IPS DF 4.7 (cell line): ENCODE results near the gene WWC1.

Experiments
- DNase-seq: peaks from one replicate; pipeline ENCODE4 v3.0.0-alpha.2; 2013; ENCODE audit warnings: low spot score; ENCODE audit errors: extremely low read depth

Gene WWC1

GRCh38 chr5:168291342-168291963 lies at the start of gene WWC1:
Gene WWC1, plus strand, starts transcription at chr5:168291645. Its CDS starts 508 bp downstream, at chr5:168292153.
- no peak for DNase-seq

DNA sequence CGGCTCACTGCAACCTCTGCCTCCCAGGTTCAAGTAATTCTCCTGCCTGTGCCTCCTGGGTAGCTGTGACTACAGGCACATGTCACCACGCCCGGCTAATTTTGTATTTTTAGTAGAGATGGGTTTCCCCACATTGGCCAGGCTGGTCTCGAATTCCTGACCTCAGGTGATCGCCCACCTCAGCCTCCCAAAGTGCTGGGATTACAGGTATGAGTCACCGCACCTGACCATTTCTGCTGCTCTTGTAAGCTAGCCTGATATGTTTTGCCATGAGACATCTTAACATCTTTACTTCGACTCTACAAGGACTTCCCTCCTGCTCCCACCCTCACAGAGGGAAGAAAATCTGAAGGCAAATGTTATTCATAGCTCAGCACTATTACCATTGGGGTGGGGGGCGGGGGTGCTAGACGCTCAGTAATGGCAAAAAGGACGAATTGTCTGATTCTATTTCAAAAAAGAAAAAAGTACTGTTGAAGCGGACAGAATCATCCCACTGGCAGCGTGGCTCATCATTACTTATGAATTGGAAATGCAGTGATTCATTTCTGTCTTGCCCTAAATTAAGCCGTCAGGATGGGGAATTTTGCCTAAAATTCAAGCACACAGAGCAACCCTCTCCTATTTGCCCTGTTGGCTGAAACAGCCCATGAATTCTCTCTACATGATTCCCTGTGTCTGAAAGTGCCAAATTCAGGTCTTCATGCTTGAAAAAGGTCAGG lies 46.4 kb upstream of the WWC1 start:
- no peak for DNase-seq

- no peak for DNase-seq
Observed at GRCh38 chr5:168249923-168250322, 41.5 kb upstream of the WWC1 start.

- DNase-seq: no peak
Observed at GRCh38 chr5:168251259-168251658, 40.2 kb upstream of the WWC1 start.

GRCh38 chr5:168254013-168254693 lies 37.3 kb upstream of the WWC1 start:
- DNase-seq: no peak

GRCh38 chr5:168260353-168261226 lies 30.9 kb upstream of the WWC1 start:
- DNase-seq: no peak

DNA sequence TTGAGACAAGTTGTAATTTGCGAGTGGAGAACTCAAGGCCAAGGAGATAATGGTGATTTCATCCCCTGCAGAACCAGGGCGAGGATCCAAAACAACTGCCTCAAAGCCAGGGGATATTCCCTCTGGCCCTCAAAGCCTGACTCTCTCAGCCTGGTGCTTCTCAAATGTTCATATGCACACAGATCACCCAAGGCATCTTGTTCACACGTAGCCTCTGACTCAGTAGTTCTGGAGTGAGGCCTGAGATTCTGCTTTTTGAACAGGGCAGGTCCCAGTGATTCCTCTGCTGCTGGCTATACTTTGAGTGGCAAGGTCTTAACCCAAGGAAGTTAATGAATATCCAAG lies 30.2 kb upstream of the WWC1 start:
- no peak for DNase-seq

- no peak for DNase-seq
Observed at GRCh38 chr5:168262042-168262743, 29.3 kb upstream of the WWC1 start.

GRCh38 chr5:168263121-168263520 lies 28.3 kb upstream of the WWC1 start:
- no peak for DNase-seq

GRCh38 chr5:168266016-168266415 lies 25.4 kb upstream of the WWC1 start:
- no peak for DNase-seq

DNA sequence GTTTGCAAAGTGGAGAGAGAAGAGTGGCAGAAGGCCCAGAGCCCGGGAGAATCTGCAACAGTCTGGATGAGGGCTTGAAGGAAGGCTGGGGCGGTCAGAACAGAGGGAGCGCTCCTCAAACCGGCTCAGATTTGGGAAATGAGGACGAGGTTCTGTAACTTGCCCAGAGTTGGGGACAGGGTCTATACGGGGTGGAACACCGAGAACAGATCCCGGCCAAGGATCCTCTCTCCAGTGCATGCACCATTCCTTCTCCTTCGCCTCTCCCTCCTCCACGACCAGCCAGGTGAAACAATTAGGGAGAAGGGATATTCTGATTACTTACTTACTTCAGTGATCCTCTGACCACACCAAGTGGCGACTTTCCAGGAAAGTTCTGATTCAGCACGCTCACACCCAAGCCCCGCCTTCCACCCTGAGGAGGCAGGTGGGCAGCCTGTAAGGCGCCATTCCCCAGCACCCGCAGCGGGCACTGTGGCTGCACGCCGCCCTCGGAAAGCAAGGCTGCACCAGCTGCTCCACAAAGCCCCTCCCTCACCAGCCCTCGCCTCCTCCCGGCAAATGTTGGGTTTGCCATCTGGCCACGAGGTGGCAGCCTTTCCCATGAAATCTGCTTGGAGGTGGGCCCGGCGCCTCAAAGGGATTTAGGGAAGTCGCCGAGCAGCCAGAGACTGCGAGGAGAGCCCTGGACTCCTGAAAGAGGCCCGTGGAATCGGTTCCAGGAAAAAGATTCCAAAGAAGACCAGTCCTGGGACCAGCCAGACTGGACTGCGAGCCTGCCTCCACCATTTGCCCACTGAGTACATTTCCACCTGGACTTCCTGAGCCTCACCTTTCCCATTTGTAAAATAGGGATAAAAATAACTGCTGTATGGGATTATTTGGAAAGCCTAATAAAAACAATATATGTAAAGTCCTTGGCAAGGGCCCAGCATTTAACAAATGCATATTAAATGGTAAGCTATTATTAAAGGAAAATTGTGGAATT lies 22.2 kb upstream of the WWC1 start:
- DNase-seq: peak; percentile 87

- no peak for DNase-seq
Observed at GRCh38 chr5:168269937-168270330, 21.5 kb upstream of the WWC1 start.

- DNase-seq: no peak
Observed at GRCh38 chr5:168270476-168270875, 21.0 kb upstream of the WWC1 start.

DNA sequence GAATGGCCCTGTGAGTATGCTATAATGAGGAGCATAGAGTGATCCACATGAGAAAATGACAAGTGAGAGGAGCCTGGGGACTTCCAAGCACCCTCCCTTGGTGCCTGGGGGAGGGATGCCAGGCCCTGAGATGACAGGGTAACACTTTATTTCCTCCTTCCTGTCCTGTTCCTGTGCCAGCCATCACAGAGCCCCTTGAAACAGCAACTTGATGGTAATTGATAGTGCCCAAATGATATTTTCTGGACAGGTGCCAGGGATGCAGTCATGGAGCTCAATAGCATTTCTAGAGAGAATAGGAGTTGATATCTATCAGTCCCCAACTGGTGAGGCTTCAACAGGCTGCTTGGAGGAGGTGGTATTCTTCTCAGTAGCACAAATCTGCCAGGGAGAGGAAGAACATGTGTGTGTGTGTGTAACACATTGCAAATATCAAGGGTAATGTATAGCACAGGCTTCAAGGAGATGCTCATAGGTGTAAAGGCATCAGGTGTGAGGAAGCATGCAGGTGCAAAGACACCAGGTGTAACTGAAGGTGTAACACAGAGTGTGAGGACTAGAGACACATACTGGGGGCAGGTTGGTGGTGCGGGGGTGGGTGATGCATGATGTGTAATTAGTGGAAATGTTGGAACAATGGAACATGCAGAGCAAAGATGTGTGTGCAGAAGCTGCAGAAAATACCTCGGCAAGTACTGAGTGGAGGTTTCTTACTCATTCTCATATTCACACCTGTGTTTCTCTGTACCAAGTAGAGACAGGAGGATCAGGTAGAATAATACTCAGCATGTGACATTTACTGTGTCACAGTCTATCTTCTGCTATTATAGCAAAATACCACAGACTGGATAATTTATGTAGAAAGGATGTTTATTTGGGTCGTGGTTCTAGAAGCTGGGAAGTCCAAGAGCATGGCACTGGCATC lies 18.1 kb upstream of the WWC1 start:
- no peak for DNase-seq

- no peak for DNase-seq
Observed at GRCh38 chr5:168274406-168274805, 17.0 kb upstream of the WWC1 start.

DNA sequence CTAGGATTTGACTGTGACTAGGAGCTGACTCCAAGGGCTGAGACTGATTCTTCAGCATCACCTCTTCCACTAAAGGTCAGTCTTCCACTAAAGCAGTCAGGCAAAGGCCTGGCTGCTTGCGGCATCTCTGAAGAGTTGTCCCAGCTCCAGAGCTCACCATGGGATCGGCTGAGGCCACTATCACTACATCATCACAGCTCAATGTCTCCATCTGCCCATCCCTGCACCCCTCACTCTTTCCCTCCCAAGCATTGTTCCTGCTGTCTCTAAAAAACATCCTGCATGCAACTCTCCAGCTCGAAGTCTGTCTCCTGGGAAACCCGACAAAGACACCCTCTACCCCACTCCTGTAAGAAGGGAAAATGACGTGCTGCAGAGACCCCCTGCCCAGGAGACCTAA lies 15.5 kb upstream of the WWC1 start:
- no peak for DNase-seq

GRCh38 chr5:168282120-168282519 lies 9.3 kb upstream of the WWC1 start:
- no peak for DNase-seq

DNA sequence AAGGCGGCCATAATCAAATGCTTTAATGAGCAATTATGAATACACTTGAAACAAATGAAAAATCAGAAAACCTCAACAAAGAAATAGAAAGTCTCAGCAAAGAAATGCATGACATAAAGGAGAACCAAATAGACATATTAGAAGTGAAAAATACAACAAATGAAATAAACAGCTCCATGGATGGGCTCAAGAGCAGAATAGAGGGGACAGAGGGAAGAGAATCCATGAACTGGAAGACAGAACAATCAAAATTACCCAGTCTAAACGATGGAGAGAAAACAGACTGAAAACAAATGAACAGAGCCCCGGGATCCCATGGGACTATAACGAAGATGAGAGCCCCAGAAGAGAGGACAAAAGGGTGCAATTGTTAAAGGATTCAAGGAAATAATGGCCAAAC lies 6.6 kb upstream of the WWC1 start:
- DNase-seq: no peak

DNA sequence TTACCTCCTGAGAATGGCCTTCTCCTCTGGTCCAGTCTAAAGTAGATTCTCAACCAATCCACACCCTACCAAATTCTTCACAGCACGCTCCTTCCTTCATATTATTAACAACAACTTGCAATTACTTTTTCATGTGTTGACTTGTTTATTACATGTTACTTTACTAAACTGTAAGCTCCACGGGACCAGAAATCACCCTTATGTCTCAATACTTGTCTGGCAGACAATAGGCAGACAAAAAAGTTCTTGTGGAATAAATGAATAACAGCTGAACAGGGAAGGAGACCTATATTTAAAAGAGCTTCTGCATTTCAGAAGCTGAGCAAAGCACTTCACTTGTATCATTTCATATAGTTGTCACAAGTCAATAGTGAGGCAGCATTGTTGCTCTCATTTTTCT lies 5.7 kb upstream of the WWC1 start:
- no peak for DNase-seq
